ENCODE measurements around the gene OR56A4.

OR56A4 gene

GRCh38 chr11:6006846-6007245 lies at the start of gene OR56A4:
Gene OR56A4 (minus strand): TSS chr11:6006946. CDS start chr11:6002992, 3,954 bp downstream.
- no peak for DNase-seq (ENCODE audit: low read depth in 2 of 2)

- DNase-seq (ENCODE audit: low read depth in 2 of 2), result no peak
Measured at GRCh38 chr11:6055569-6055968, 48.8 kb upstream of the OR56A4 start.

- no peak for DNase-seq (ENCODE audit: low read depth in 2 of 2)
Measured at GRCh38 chr11:6052374-6052773, 45.6 kb upstream of the OR56A4 start.

- no peak for DNase-seq (ENCODE audit: low read depth in 2 of 2)
Measured at GRCh38 chr11:6040874-6041273, 34.1 kb upstream of the OR56A4 start.

GRCh38 chr11:6030708-6031405 lies 24.1 kb upstream of the OR56A4 start, which contains the start of gene OR56A1:
Gene OR56A1 (minus strand): TSS chr11:6030758. CDS start chr11:6027692, 3,066 bp downstream.
- no peak for DNase-seq (ENCODE audit: low read depth in 2 of 2)

GRCh38 chr11:6027501-6027900 lies 20.8 kb upstream of the OR56A4 start:
- no peak for DNase-seq (ENCODE audit: low read depth in 2 of 2)

- DNase-seq (ENCODE audit: low read depth in 2 of 2), result no peak
Measured at GRCh38 chr11:6025056-6025455, 18.3 kb upstream of the OR56A4 start.

GRCh38 chr11:6022956-6023355 lies 16.2 kb upstream of the OR56A4 start:
- no peak for DNase-seq (ENCODE audit: low read depth in 2 of 2)

GRCh38 chr11:6013042-6013441 lies 6.3 kb upstream of the OR56A4 start:
- DNase-seq (ENCODE audit: low read depth in 2 of 2), result no peak

GRCh38 chr11:6012035-6012668 lies 5.4 kb upstream of the OR56A4 start:
- no peak for DNase-seq (ENCODE audit: low read depth in 2 of 2)

GRCh38 chr11:6006395-6006794 lies 351 bp downstream of the OR56A4 start:
- no peak for DNase-seq (ENCODE audit: low read depth in 2 of 2)

- no peak for DNase-seq (ENCODE audit: low read depth in 2 of 2)
Measured at GRCh38 chr11:6002202-6002699, 4.5 kb downstream of the OR56A4 start.

- DNase-seq (ENCODE audit: low read depth in 2 of 2), result no peak
Measured at GRCh38 chr11:5994791-5995190, 12.0 kb downstream of the OR56A4 start.

- no peak for DNase-seq (ENCODE audit: low read depth in 2 of 2)
Measured at GRCh38 chr11:5992604-5993251, 14.0 kb downstream of the OR56A4 start.

- DNase-seq (ENCODE audit: low read depth in 2 of 2), result no peak
Measured at GRCh38 chr11:5992150-5992549, 14.6 kb downstream of the OR56A4 start.

- no peak for DNase-seq (ENCODE audit: low read depth in 2 of 2)
Measured at GRCh38 chr11:5989203-5989602, 17.5 kb downstream of the OR56A4 start.

- DNase-seq (ENCODE audit: low read depth in 2 of 2), result no peak
Measured at GRCh38 chr11:5986885-5987284, 19.9 kb downstream of the OR56A4 start, which contains the start of gene OR52L1. Gene OR52L1 (minus strand): TSS chr11:5986985. CDS start chr11:5986930, 55 bp downstream.

- no peak for DNase-seq (ENCODE audit: low read depth in 2 of 2)
Measured at GRCh38 chr11:5983443-5983842, 23.3 kb downstream of the OR56A4 start.

GRCh38 chr11:5973530-5973929 lies 33.2 kb downstream of the OR56A4 start:
- no peak for DNase-seq (ENCODE audit: low read depth in 2 of 2)

- no peak for DNase-seq (ENCODE audit: low read depth in 2 of 2)
Measured at GRCh38 chr11:5968394-5968793, 38.4 kb downstream of the OR56A4 start, which contains the start of gene OR56A5. Gene OR56A5 (minus strand): TSS chr11:5968494. CDS start chr11:5968494, 0 bp downstream.

- DNase-seq (ENCODE audit: low read depth in 2 of 2), result no peak
Measured at GRCh38 chr11:5967708-5968107, 39.0 kb downstream of the OR56A4 start.

GRCh38 chr11:5966958-5967357 lies 39.8 kb downstream of the OR56A4 start:
- DNase-seq (ENCODE audit: low read depth in 2 of 2), result no peak
